Measurements from ENCODE around the gene S1PR2. TPM values are rescaled to one million over a fixed set of nuclear protein-coding genes. Genes with fewer than 3 reads are reported as not detected.

Gene S1PR2
- total and polyA plus RNA-seq, 9 of the 15 experiments (the other 6 are each of a cell fraction or from before 2014, with no cell fraction given), result 1.5 to 3.9 (median 2.0) TPM

- WGBS (ENCODE audit: insufficient coverage, low coverage, missing lambda C conversion rate), result 87% methylated on average over 5 of the region's 5 CpGs
- no peak for TF ChIP-seq ZFP1 (CRISPR knock-in tag; IDR thresholded peaks at IDR 0.05)
- no peak for TF ChIP-seq ATF6 (CRISPR knock-in tag; IDR thresholded peaks at IDR 0.05)
- TF ChIP-seq JUND (IDR thresholded peaks at IDR 0.05; ENCODE audit: borderline replicate concordance, low read depth, low read length), result no peak
- no peak for TF ChIP-seq JUND (tag; IDR thresholded peaks at IDR 0.05; ENCODE audit: borderline replicate concordance, low read depth, low read length)
- ATAC-seq, result no peak
- Histone ChIP-seq H2AFZ (ENCODE audit: low read depth, low read length) (no peak overlapping the region), H3K4me2 (ENCODE audit: insufficient read depth, low read length) (no peak overlapping the region), H3K36me3 (ENCODE audit: control insufficient read depth, insufficient read depth, low read length) (peaks cover 82% of the 10 kb centered on the region; the same call in 2 of the 3 replicates), H3K79me2 (ENCODE audit: control insufficient read depth, insufficient read depth, low read length) (peaks cover 8% of the 10 kb centered on the region; the same call in 2 of the 3 replicates), H4K20me1 (replicated peaks; ENCODE audit: control insufficient read depth, insufficient read depth, low read length) (no peaks in the 10 kb centered on the region), H3K9me1 (ENCODE audit: control insufficient read depth, insufficient read depth, low read length) (peaks cover 1% of the 10 kb centered on the region), H3K27me3 (ENCODE audit: control insufficient read depth in 2 of 2, insufficient read depth in 2 of 2, low read length in 2 of 2) (no peaks in the 10 kb centered on the region), H3K4me1 (replicated peaks in 1 of 2; ENCODE audit: control insufficient read depth in 2 of 2, insufficient read depth in 2 of 2, low read length in 2 of 2) (peaks cover 11 to 21% of the 10 kb centered on the region in 2 experiments; a peak in 4 of 5 replicates), H3K9me3 (replicated peaks; ENCODE audit: control insufficient read depth, insufficient read depth, low read depth, low read length) (no peaks in the 10 kb centered on the region), H3K4me3 (no peak overlapping the region), H3K27ac (ENCODE audit: extremely low read depth, low read depth, low read length) (no peak overlapping the region), H3K9ac (ENCODE audit: insufficient read depth in 1 of 2, low read depth in 2 of 2, low read length in 2 of 2) (peak overlapping the region in 1 of 2 experiments; percentile 36; a peak in 1 of 4 replicates)
- intact Hi-C loops (cut with micrococcal nuclease) (no loop called here), in situ Hi-C loops (cut with MboI) (no loop called here)
- CTCF ChIA-PET (ENCODE audit: low intra/inter-chr PET ratio), result no interaction called here
- no peak for DNase-seq (ENCODE audit: extremely low read depth in 1 of 4, low spot score in 3 of 4)
- BruUV-seq (replicated peaks), result no TSS peak
- FAIRE-seq, result no peak
- POLR2A ChIA-PET, result interaction anchor here (0.9 to 1.9 kb wide), 4 partner anchors 8 to 92 kb away, joined by 3 to 15 read pairs (median 6); partner anchors contain the start of genes ICAM1 and ICAM5
These were observed 48.8 kb upstream of the S1PR2 start for GRCh38 chr19:10279737-10280442.

Data from K562 (cell line).